ENCODE data around the gene RFC3. TPM values are rescaled to one million over a fixed set of nuclear protein-coding genes. Genes with fewer than 3 reads are reported as not detected.
A peak's percentile ranks its signal among the peaks of the same experiment; 100 is the strongest.

RFC3 gene, protein sequence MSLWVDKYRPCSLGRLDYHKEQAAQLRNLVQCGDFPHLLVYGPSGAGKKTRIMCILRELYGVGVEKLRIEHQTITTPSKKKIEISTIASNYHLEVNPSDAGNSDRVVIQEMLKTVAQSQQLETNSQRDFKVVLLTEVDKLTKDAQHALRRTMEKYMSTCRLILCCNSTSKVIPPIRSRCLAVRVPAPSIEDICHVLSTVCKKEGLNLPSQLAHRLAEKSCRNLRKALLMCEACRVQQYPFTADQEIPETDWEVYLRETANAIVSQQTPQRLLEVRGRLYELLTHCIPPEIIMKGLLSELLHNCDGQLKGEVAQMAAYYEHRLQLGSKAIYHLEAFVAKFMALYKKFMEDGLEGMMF
- total RNA-seq (2014; rRNA removed; shearing (Covaris generic)) (12.6 and 17.7 TPM in 2 replicates), polyA plus RNA-seq (2016; fragmentation: Nextera tagmentation; extraction: Ambion mirVana) (11.5 and 13.1 TPM in 2 replicates)

DNA sequence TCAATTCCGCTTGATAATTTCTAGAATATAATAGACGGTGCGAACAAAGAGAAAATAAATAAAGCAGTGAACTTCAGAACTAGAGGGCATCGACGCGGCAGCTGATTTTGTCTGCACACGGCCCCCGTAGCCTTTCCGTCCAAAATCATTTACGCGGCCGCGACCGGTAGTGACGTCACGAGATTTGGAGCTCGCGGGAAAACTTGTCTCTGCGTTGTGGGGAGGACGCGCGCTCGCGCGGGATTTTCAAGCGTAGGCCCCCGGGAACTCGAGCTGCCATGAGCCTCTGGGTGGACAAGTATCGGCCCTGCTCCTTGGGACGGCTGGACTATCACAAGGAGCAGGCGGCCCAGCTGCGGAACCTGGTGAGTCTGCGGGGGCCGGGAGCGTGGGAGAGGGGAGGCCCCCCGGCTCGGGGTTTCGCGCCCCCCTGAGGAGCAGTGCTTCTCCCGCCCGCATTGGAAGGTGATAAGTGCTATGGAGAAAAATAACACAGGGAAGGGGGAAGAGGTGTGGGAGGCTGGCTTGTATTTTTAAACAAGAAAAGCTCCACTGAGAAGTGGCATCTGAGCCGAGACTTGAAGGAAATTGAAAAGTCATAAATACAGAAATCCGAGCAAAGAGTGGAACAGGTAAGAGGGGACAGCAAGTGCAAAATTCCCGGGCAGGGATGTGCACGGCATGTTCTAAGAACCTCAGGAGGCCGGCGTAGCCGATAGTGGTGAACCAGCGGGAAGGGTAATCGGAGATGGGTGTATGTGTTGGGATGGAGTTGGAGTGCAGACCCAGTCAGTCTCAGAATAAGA is at the start of gene RFC3:
Gene RFC3 (plus strand): TSS at position 249 of the 806 bp plus-strand sequence. CDS start 30 bp downstream, at position 279.
- Histone ChIP-seq H3K27ac (peak within 1 kb of the TSS; percentile 76), H3F3A (ENCODE audit: insufficient read depth) (no peaks in the 10 kb centered on the region), H3K9me3 (ENCODE audit: low read depth) (no peaks in the 10 kb centered on the region), H3K4me3 (peak within 1 kb of the TSS; percentile 90), H2AFZ (peak within 1 kb of the TSS; percentile 100), H3K27me3 (replicated peaks; ENCODE audit: insufficient read depth) (no peaks in the 10 kb centered on the region), H3K9ac (peak within 1 kb of the TSS; percentile 89), H3K9me2 (ENCODE audit: insufficient read depth) (no peaks in the 10 kb centered on the region), H4K20me1 (ENCODE audit: insufficient read depth) (no peaks in the 10 kb centered on the region), H3K4me1 (ENCODE audit: insufficient read depth) (0 out of 2 replicates have a peak, but pooled peaks cover 3% of the 10 kb centered on the region), H3K36me3 (ENCODE audit: low read depth) (no peaks in the 10 kb centered on the region), H3K79me2 (ENCODE audit: insufficient read depth) (peaks cover 18% of the 10 kb centered on the region), H3K4me2 (ENCODE audit: unreplicated experiment) (peak within 1 kb of the TSS; percentile 97)
- TF ChIP-seq EZH2 (IDR thresholded peaks at IDR 0.05; ENCODE audit: insufficient read depth, poor library complexity, severe bottlenecking) (no peak), EZH2phosphoT487 (IDR thresholded peaks at IDR 0.05; ENCODE audit: insufficient read depth, low read depth) (no peak)
- WGBS, 2 experiments (ENCODE audit: low coverage in 1 of 2, low lambda C conversion rate in 2 of 2, missing lambda C conversion rate in 2 of 2) = 0 to 2% methylated on average over 49 to 50 of the region's 50 CpGs
- in situ Hi-C loops (cut with MboI) = loop anchor here (25.0 kb wide), 1 partner anchor 1344 kb away; no protein-coding TSS in a partner anchor
- peak; percentile 98 for DNase-seq

DNA sequence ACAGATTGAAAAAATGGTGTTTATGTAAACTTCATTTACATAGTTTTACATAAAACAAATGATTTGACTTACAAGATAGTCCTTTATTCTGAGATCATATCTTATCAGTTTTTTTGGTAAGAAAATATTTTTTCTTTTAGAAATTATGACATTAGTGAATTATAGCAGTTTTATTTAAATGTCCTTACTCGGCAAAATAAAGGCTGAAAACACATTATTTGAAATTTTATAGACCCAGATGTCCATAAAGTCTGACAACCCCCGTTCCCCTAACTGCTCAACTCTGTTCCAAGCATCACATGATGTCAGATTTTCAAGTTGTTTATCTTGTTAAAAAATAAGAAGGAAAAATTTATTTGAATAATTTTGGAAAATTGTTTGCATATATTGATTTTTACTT is 46.7 kb upstream of the RFC3 start:
- Histone ChIP-seq H3F3A (ENCODE audit: insufficient read depth) (no peaks in the 10 kb centered on the region), H3K79me2 (ENCODE audit: insufficient read depth) (no peaks in the 10 kb centered on the region), H3K4me1 (ENCODE audit: insufficient read depth) (no peaks in the 10 kb centered on the region), H3K27ac (no peak overlapping the region), H3K9me2 (ENCODE audit: insufficient read depth) (no peaks in the 10 kb centered on the region), H2AFZ (no peak overlapping the region), H3K4me3 (no peak overlapping the region), H3K4me2 (ENCODE audit: unreplicated experiment) (no peak overlapping the region), H3K27me3 (replicated peaks; ENCODE audit: insufficient read depth) (peaks cover 2% of the 10 kb centered on the region; the same call in 1 of the 2 replicates), H4K20me1 (ENCODE audit: insufficient read depth) (no peaks in the 10 kb centered on the region), H3K36me3 (ENCODE audit: low read depth) (no peaks in the 10 kb centered on the region), H3K9me3 (ENCODE audit: low read depth) (no peaks in the 10 kb centered on the region), H3K9ac (no peak overlapping the region)
- in situ Hi-C loops (cut with MboI) = no loop called here
- WGBS, 2 experiments (ENCODE audit: low coverage in 1 of 2, low lambda C conversion rate in 2 of 2, missing lambda C conversion rate in 2 of 2) = 25 to 27% methylated on average over 2 of the region's 2 CpGs
- DNase-seq = no peak
- TF ChIP-seq EZH2phosphoT487 (IDR thresholded peaks at IDR 0.05; ENCODE audit: insufficient read depth, low read depth) = no peak
- TF ChIP-seq EZH2 (IDR thresholded peaks at IDR 0.05; ENCODE audit: insufficient read depth, poor library complexity, severe bottlenecking) = no peak

- in situ Hi-C loops (cut with MboI) = no loop called here
- Histone ChIP-seq H3K36me3 (ENCODE audit: low read depth) (no peaks in the 10 kb centered on the region), H3F3A (ENCODE audit: insufficient read depth) (no peaks in the 10 kb centered on the region), H4K20me1 (ENCODE audit: insufficient read depth) (no peaks in the 10 kb centered on the region), H3K4me2 (ENCODE audit: unreplicated experiment) (no peak overlapping the region), H3K9me3 (ENCODE audit: low read depth) (no peaks in the 10 kb centered on the region), H3K4me1 (ENCODE audit: insufficient read depth) (no peaks in the 10 kb centered on the region), H3K4me3 (no peak overlapping the region), H3K79me2 (ENCODE audit: insufficient read depth) (no peaks in the 10 kb centered on the region), H3K27ac (no peak overlapping the region), H2AFZ (no peak overlapping the region), H3K9ac (no peak overlapping the region), H3K9me2 (ENCODE audit: insufficient read depth) (no peaks in the 10 kb centered on the region), H3K27me3 (replicated peaks; ENCODE audit: insufficient read depth) (peaks cover 9% of the 10 kb centered on the region)
- TF ChIP-seq EZH2 (IDR thresholded peaks at IDR 0.05; ENCODE audit: insufficient read depth, poor library complexity, severe bottlenecking) = no peak
- no peak for TF ChIP-seq EZH2phosphoT487 (IDR thresholded peaks at IDR 0.05; ENCODE audit: insufficient read depth, low read depth)
- no peak for DNase-seq
- WGBS, 2 experiments (ENCODE audit: low coverage in 1 of 2, low lambda C conversion rate in 2 of 2, missing lambda C conversion rate in 2 of 2) = 78 to 87% methylated on average over 5 of the region's 5 CpGs
These were observed 44.0 kb upstream of the RFC3 start for GRCh38 chr13:33773790-33774462.

All from GM23248 (cell line).